Stimulated activated CD4-positive, alpha-beta T cell treated with anti-CD3 and anti-CD28 coated beads, TNF-alpha, amount 100 ng/mL, for 1 hour (primary cell): Measurements from ENCODE around the gene VIT.

Experiments
- DNase-seq, 3 donors: peaks; one replicate each; pipeline ENCODE4 v3.0.0-alpha.2; 2020; ENCODE audit warnings: low read depth in 3 of 3, low spot score in 1 of 3

The VIT gene

DNA sequence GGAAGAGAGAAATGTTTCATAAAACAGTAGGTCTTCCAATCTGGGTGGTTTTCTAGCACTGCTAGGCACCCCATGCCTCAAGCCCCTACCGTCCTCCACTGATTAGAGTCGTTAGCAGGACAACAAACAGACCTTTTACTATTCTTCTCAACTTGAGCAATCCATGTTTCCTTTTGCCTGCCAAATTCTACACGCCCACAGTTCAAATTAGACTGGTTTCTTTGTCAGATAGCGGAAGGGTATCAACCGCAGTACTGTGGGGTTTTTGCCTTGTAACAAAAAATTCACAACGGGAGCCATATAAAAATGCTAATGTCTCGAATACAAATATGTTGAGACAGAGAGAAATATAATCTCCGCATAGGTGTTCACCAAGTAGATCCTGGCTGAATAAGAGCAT lies 59.9 kb downstream of the VIT start:
- DNase-seq: no peak

- no peak for DNase-seq
Measured at GRCh38 chr2:36762764-36763490, 66.4 kb downstream of the VIT start.

DNA sequence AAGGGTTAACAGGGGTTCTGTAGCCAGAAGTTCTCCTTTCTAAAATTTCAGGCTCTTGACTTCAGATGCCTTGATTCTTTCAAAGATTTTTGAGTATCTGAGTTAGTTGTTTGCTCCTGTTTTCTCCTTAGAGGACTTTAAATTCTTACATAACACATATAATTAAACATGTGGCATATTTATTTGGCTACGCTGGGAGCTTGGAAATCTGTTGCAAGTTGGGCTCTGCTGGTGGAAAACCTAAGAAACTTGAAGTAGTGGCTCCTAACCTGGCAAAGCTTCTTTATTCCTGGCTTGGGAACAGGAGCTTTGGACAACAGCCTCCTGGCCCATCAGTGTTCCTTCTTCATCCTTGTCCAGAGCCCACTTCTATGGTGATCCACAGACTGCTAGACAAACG lies 72.6 kb downstream of the VIT start:
- no peak for DNase-seq

DNA sequence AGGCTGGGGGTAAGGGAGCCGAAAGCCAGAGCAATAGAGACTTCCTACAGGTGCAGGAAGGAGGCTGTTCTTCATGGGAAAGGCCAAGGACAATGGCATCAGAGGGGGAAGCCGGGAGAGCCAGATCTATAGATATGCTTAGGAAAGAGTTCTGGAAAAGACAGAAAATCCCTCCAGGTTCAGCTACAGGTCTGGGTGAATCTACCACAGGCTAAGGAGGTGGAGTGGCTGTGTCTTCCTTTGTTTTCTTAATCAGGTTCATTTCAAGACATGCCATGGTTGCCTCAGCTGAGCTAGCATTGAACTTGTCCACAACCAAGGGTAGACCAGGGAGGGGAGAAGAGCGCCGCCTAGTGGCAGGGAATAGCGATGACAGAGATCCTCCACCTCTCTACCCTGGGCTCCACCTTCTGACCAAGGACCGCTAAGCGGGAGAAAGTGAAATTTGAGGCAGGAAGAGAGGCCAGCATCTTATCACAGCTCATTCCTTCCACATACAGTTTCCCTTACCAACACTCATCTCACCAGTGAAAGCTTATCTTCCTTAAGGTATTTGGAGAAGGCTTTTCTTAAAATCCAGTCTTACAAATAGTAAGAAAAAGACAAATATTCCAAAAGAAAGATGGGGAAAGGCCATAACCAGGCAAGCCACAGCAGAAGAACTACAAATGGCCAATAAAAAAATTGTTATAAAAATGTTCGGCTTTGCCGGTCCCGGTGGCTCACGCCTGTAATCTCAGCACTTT lies 74.2 kb downstream of the VIT start:
- peak in 1 of 3 donors; percentile 20 for DNase-seq

DNA sequence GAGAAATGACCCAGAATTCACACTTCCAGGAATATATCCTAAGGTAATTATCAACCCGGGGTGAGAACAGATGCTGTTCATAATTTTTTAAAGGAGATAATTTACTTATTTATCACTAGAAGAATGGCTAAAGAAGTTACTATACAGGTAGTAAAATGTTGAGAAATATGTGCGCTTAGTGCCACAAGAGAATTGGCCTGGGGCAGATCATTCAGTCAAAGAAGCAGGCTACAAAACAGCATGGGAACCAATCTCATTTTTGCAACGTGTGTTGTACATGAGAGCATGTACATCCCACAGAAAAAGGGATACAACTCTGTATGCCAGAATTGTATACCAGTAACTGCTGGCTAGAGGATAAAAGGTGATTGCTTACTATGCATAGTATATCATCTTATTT lies 75.2 kb downstream of the VIT start:
- no peak for DNase-seq

DNA sequence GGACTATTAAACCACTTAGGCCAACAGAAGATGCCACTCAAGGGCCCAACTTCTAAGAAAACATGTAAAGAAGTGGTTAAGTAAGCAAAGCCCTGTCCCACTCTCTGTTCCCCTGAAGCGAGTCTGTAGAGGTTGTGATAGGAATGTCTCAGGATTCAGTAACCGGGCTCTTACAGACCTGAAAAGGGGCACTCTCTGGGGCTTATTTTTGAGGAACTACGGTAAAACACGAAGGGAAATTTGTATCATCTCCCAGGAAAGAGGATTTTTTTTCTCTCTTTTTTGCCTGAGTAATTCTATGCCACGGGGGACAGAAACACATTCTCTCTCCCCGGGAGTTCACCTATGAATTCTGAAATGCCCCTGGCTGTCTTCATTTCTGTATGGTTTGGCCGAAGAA lies 77.4 kb downstream of the VIT start:
- DNase-seq: no peak

GRCh38 chr2:36775261-36775660 lies 78.8 kb downstream of the VIT start:
- DNase-seq: no peak

DNA sequence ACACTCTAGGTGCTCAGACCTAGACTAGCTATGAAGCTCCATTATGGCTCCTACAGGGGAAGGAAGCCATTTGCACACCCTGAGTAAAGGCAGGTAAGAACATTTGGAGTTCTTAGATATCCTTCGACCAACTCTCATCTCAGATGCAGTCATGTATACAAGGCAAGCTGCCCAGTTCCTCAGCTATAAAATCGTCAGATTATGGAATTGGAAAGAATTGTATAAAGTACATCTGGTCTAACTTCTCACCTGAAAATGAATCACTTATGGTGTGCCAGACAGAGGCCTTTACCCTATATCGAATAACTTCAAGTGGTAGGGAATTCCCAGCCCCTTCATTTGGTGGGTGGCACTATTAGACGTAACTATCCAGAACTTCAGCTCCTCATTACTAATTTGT lies 79.3 kb downstream of the VIT start:
- no peak for DNase-seq

DNA sequence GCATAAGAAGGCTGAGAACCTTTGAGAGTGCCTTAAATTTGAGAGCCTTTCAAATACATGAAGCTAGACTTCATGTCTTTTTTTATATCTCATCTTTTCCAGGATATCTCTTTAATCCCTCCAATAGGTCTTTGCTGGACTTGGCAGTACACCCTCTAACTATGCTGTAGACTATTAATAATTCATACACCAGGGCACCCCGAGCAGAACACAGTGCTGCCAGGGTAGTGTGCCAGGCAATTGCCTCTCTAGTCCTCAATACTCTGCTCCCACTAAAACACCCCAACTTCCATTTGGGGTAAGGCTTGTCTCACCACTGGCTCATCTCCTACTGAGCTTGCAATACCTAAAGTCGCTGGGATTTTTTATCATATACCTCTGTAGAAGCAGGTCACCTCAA lies 80.8 kb downstream of the VIT start:
- no peak for DNase-seq

GRCh38 chr2:36777788-36778187 lies 81.3 kb downstream of the VIT start:
- DNase-seq: no peak

DNA sequence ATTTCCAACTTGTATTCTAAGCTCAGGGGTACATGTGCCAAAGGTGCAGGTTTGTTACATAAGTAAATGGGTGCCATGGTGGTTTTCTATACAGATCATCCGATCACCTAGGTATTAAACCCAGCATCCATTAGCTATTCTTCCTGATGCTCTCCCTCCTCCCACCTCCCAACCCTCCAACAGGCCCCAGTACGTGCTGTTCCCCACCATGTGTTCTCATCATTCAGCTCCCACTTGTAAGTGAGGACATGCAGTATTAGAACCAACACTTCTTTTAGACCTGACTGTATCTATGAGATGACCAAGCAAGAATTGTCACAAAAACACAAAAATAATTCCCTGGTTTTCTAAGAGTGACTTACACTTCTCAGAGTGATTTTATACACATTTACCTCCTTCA lies 83.0 kb downstream of the VIT start:
- no peak for DNase-seq

- DNase-seq: no peak
Measured at GRCh38 chr2:36780231-36780839, 83.8 kb downstream of the VIT start.

- DNase-seq: no peak
Measured at GRCh38 chr2:36781907-36782720, 85.6 kb downstream of the VIT start.

DNA sequence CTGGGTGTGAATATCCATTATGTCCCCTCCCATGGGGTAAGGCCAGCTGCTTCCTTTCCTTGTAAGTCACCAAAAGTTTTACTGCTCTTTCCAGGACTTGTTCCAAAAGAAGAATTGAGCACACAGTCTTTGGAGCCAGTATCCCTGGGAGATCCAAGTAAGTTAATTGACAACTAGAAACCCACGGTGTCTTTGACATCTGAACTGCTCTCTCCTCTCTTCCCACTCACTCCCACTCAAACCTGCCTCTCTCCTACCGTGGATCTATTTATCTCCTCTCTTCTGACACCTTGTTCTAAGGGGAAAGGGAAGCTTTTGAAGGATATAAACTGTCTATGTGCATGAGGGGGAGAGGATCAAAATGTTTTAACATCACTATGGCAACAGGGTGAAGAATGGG lies 86.7 kb downstream of the VIT start:
- DNase-seq: no peak

- DNase-seq: peak in 2 of 3 donors; percentile 37 to 59
Measured at GRCh38 chr2:36785179-36785795, 88.8 kb downstream of the VIT start.

DNA sequence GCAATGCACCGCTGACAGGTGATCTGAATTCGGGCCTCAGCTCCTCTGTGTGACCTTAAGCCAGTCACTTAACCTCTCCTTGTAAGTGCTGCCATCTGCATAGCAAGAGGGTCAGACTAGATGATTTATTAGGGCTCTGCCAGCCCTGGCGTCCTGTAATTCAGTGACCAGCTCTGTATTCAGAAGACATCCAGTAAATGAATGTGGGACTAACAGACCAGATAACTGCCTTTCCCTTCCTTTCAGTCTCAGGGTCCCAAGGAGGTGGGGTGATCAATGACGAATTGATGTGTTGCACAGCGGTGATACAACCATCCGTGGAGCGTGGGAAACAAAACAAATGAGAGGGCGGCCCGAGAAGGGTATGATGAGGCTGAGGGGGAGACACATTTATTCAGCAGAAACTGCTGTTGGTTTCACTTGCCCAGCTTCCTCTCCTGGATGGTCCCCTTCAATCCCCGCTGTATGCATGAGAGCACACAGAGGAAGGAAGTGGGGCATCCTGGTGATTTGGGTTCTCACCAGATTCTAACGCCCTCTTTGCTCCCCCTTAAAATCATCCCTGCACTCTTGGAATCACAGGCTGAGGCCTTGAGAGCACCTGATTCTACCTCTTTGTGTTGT lies 92.8 kb downstream of the VIT start:
- DNase-seq: no peak

GRCh38 chr2:36792951-36793350 lies 96.4 kb downstream of the VIT start:
- DNase-seq: no peak

DNA sequence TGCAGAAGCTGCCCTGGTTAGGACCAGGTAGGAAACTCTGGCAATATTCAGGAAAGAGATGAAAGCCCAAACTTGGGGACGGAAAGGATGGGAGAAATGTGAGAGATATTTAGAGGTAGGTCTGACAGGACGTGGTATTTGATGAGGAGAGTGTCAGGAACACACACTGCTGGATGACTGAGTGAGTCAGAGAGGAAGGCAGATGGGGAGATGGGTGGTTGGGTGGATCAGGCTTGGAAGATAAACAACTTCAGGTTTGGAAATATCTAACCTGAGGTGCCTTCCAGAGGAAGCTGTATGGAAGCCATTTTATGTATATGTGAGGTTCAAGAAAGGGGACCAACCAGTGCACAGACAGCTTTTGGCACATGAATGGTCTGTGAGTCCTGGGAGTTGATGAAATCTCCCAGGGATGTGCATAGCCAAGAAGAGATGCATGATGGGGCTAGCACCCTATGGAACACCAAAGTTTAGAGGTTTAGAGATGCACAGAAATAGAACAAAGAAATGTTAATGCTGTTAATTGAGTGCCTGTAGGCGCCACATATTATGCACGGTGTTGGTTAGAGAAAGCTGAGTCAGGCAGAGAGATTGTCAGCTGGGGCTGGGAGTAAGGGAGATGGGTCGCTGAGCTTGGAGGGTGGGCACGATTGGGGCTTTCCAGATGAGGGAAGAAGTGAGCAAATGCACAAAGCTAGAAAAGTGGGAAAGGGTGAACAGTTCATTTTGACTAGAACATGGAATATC lies 101.0 kb downstream of the VIT start:
- DNase-seq: no peak

GRCh38 chr2:36798724-36799123 lies 102.2 kb downstream of the VIT start:
- DNase-seq: no peak

DNA sequence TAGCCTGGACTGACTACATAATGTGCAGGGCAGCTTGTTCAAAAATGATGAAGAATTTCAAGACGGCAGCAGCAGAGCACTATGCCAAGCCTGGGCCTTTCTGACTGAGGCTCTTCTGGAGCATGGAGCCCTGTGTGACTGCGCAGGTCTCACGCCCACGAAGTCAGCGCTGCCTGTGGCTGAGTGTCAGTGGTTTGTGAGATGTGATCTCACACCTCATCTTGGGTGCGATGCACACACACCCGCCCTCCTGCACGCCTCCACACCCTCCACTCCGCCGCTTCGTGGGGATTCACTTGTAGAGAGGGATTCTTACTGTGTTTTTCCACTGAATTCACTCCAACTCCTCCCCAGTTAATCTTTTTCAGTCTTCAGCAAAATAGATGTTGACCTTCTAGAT lies 103.9 kb downstream of the VIT start:
- DNase-seq: no peak
